ENCODE results near the gene NUDT12.

GRCh38 chr5:103512500-103512899 lies 50.1 kb downstream of the NUDT12 start:
- TF ChIP-seq CTCF (IDR thresholded peaks at IDR 0.05) = no peak
- TF ChIP-seq TCF7L2 (IDR thresholded peaks at IDR 0.05; ENCODE audit: low read depth, low read length) = no peak
